Skeletal muscle tissue (tissue), 4 donors: ENCODE data around the gene IGSF21. TPM values are rescaled to one million over a fixed set of nuclear protein-coding genes. Genes with fewer than 3 reads are reported as not detected.

Experiments
- H3K27ac ChIP-seq: one replicate; pipeline ENCODE4 v1.7.0; 2013; ENCODE audit warnings: mild to moderate bottlenecking, low read depth, low read length, inconsistent platforms
- H3K27me3 ChIP-seq, 3 donors: one replicate each; pipeline ENCODE4 v1.7.0; 2013; ENCODE audit warnings: low read length in 3 of 3; ENCODE audit not compliant: control insufficient read depth in 3 of 3, insufficient read depth in 3 of 3
- H3K36me3 ChIP-seq, 3 donors: one replicate each; pipeline ENCODE4 v1.7.0; 2013; ENCODE audit warnings: low read length in 3 of 3; ENCODE audit not compliant: control insufficient read depth in 3 of 3, insufficient read depth in 3 of 3
- H3K4me1 ChIP-seq, 3 donors: one replicate each; pipeline ENCODE4 v1.7.0; 2013; ENCODE audit warnings: low read length in 3 of 3, mild to moderate bottlenecking in 3 of 3; ENCODE audit not compliant: control insufficient read depth in 3 of 3, insufficient read depth in 3 of 3
- H3K4me3 ChIP-seq, 3 donors: one replicate each; pipeline ENCODE4 v1.7.0; 2013; ENCODE audit warnings: low read length in 3 of 3
- H3K9ac ChIP-seq, 3 donors: one replicate each; pipeline ENCODE4 v1.7.0; 2013; ENCODE audit warnings: low read length in 3 of 3, mild to moderate bottlenecking in 3 of 3, moderate library complexity in 2 of 3, low read depth in 1 of 3
- H3K9me3 ChIP-seq, 3 donors: one replicate each; pipeline ENCODE4 v1.7.0; 2013; ENCODE audit warnings: low read length in 3 of 3; ENCODE audit not compliant: control insufficient read depth in 3 of 3
- total RNA-seq: library from RNA; depleted of rRNA; stranded (reverse); fragments of >200 nt; gene quantifications from one replicate; pipeline ENCODE4 v1.2.3, GENCODE V29; 2014
- donor health status: Osteomylitis.

The IGSF21 gene
- total RNA-seq, 1 donor from 2014 or later, result not detected

- H3K4me3 ChIP-seq, result peak overlapping the region in 1 of 3 donors; percentile 13
- H3K27me3 ChIP-seq, result peaks cover 75 to 88% (median 84%) of the 10 kb centered on the region in 3 donors
- H3K36me3 ChIP-seq, result no peaks in the 10 kb centered on the region
- no peak overlapping the region for H3K9ac ChIP-seq
- H3K4me1 ChIP-seq, result peaks cover 3 to 24% (median 10%) of the 10 kb centered on the region in 3 donors
- H3K27ac ChIP-seq, result no peak overlapping the region
- H3K9me3 ChIP-seq, result no peaks in the 10 kb centered on the region
These were observed 880 bp downstream of the IGSF21 start for GRCh38 chr1:18108299-18109057.

GRCh38 chr1:18109058-18109755 is 1.6 kb downstream of the IGSF21 start:
- Histone ChIP-seq H3K27ac (no peak overlapping the region), H3K36me3 (no peaks in the 10 kb centered on the region), H3K9me3 (no peaks in the 10 kb centered on the region), H3K4me3 (peak overlapping the region in 1 of 3 donors; percentile 13), H3K27me3 (peaks cover 72 to 88% (median 82%) of the 10 kb centered on the region in 3 donors), H3K4me1 (peaks cover 3 to 24% (median 10%) of the 10 kb centered on the region in 3 donors), H3K9ac (no peak overlapping the region)

- H3K4me3 ChIP-seq, result peak overlapping the region in 1 of 3 donors; percentile 13
- peaks cover 3 to 24% (median 10%) of the 10 kb centered on the region in 3 donors for H3K4me1 ChIP-seq
- H3K27me3 ChIP-seq, result peaks cover 75 to 87% (median 82%) of the 10 kb centered on the region in 3 donors
- no peaks in the 10 kb centered on the region for H3K9me3 ChIP-seq
- no peak overlapping the region for H3K9ac ChIP-seq
- no peak overlapping the region for H3K27ac ChIP-seq
- H3K36me3 ChIP-seq, result no peaks in the 10 kb centered on the region
These were observed 2.4 kb downstream of the IGSF21 start for GRCh38 chr1:18109756-18110597.

GRCh38 chr1:18110598-18110939 is 3.0 kb downstream of the IGSF21 start:
- Histone ChIP-seq H3K4me1 (peaks cover 3 to 24% (median 10%) of the 10 kb centered on the region in 3 donors), H3K27me3 (peaks cover 79 to 86% (median 82%) of the 10 kb centered on the region in 3 donors), H3K4me3 (peak overlapping the region in 1 of 3 donors; percentile 6), H3K9ac (no peak overlapping the region), H3K36me3 (no peaks in the 10 kb centered on the region), H3K27ac (no peak overlapping the region), H3K9me3 (no peaks in the 10 kb centered on the region)

- no peak overlapping the region for H3K27ac ChIP-seq
- H3K9ac ChIP-seq, result no peak overlapping the region
- H3K4me1 ChIP-seq, result peaks cover 3 to 24% (median 10%) of the 10 kb centered on the region in 3 donors
- H3K9me3 ChIP-seq, result no peaks in the 10 kb centered on the region
- no peak overlapping the region for H3K4me3 ChIP-seq
- no peaks in the 10 kb centered on the region for H3K36me3 ChIP-seq
- H3K27me3 ChIP-seq, result peaks cover 75 to 82% (median 78%) of the 10 kb centered on the region in 3 donors
These were observed 3.4 kb downstream of the IGSF21 start for GRCh38 chr1:18110968-18111367.

GRCh38 chr1:18111605-18112297 is 4.2 kb downstream of the IGSF21 start:
- no peaks in the 10 kb centered on the region for H3K9me3 ChIP-seq
- H3K9ac ChIP-seq, result peak overlapping the region in 1 of 3 donors; percentile 8
- H3K4me1 ChIP-seq, result peaks cover 3 to 24% (median 10%) of the 10 kb centered on the region in 3 donors
- H3K27ac ChIP-seq, result no peak overlapping the region
- no peak overlapping the region for H3K4me3 ChIP-seq
- no peaks in the 10 kb centered on the region for H3K36me3 ChIP-seq
- H3K27me3 ChIP-seq, result peaks cover 69 to 75% (median 75%) of the 10 kb centered on the region in 3 donors

- no peaks in the 10 kb centered on the region for H3K9me3 ChIP-seq
- H3K27me3 ChIP-seq, result peaks cover 62 to 76% (median 73%) of the 10 kb centered on the region in 3 donors
- no peak overlapping the region for H3K27ac ChIP-seq
- no peak overlapping the region for H3K9ac ChIP-seq
- no peaks in the 10 kb centered on the region for H3K36me3 ChIP-seq
- peaks cover 3 to 18% (median 7%) of the 10 kb centered on the region in 3 donors for H3K4me1 ChIP-seq
- no peak overlapping the region for H3K4me3 ChIP-seq
These were observed 5.0 kb downstream of the IGSF21 start for GRCh38 chr1:18112611-18113010.

GRCh38 chr1:18114726-18115410 is 7.3 kb downstream of the IGSF21 start:
- H3K27me3 ChIP-seq, result peaks cover 48 to 67% (median 67%) of the 10 kb centered on the region in 3 donors
- no peak overlapping the region for H3K27ac ChIP-seq
- no peak overlapping the region for H3K4me3 ChIP-seq

GRCh38 chr1:18116777-18117176 is 9.2 kb downstream of the IGSF21 start:
- H3K4me3 ChIP-seq, result no peak overlapping the region
- peaks cover 44 to 62% (median 60%) of the 10 kb centered on the region in 3 donors for H3K27me3 ChIP-seq

More at GRCh38 chr1:18114726-18115410, 7.3 kb downstream of the IGSF21 start:
- H3K9ac ChIP-seq, result no peak overlapping the region
- H3K9me3 ChIP-seq, result no peaks in the 10 kb centered on the region
- H3K36me3 ChIP-seq, result no peaks in the 10 kb centered on the region
- H3K4me1 ChIP-seq, result peaks cover 0 to 3% (median 1%) of the 10 kb centered on the region in 3 donors

More at GRCh38 chr1:18116777-18117176, 9.2 kb downstream of the IGSF21 start:
- no peaks in the 10 kb centered on the region for H3K9me3 ChIP-seq
- H3K36me3 ChIP-seq, result no peaks in the 10 kb centered on the region
- H3K27ac ChIP-seq, result no peak overlapping the region
- no peak overlapping the region for H3K9ac ChIP-seq
- no peaks in the 10 kb centered on the region for H3K4me1 ChIP-seq
